ENCODE measurements around the gene SLC26A2. TPM values are rescaled to one million over a fixed set of nuclear protein-coding genes. Genes with fewer than 3 reads are reported as not detected.

SLC26A2 gene
- total RNA-seq, 1 experiment from 2014 or later, result 26.3 TPM

DNA sequence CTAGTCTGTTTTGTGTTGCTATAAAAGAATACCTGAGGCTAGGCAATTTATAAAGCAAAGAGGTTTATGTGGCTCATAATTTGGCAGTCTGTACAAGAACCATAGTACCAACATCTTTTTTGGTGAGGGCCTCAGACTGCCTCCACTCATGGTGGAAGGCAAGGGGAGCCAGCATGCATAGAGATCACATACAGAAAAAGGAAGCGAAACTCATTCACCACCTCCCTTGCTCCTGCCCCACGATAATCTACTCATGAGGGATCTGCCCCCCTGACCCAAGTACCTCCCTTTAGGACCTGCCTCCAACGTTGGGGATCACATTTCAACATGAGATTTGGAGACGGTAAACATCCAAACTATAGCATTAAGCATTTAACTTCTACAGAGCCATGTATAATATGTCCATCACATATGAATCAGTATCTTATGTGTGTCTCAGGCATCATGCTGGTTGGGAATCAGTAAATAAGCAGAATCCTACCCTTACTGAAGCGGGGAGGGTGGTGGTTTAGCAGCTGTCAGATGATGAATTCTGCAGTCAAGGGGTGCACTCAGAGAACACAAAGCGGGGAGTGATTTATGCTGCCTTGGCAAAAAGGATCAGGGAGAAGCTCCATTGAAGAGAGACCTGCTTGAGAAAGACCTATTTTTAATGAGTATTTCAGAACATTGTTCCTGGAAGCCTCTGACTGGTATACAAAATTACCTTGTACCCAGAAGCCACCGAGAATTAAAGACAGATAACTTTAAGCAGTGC lies 74.8 kb downstream of the SLC26A2 start:
- DNase-seq (ENCODE audit: low spot score), result no peak

DNA sequence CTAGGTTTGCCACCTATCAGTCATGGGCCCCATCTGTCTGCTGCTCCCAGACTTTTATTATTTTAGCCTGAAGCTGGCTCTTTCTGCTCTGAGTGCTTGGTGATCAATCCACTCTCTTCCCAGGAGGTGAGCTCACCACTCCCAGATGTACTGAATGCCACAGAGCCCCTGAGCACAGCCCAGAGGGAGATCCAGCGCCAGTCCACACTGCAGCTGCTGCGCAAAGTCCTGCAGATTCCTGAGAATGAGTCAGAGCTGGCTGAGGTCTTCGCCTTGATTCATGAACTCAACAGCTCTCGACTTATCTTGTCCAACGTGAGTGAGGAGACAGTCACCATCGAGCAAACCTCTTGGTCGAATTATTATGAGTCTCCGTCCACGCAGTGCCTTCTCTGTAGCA lies 76.0 kb downstream of the SLC26A2 start:
- DNase-seq (ENCODE audit: low spot score), result peak; percentile 99

Other genes with a start within 250 kb of the SLC26A2 start
- 1.1 and 1.5 TPM in 2 replicates for gene PPARGC1B, start 230.4 kb upstream of the SLC26A2 start, total RNA-seq (2014; rRNA removed; shearing (Covaris generic))
- gene PDE6A, start 16.0 kb upstream of the SLC26A2 start, total RNA-seq (2014; rRNA removed; shearing (Covaris generic)), result 0.10 and 0.41 TPM in 2 replicates
- 8.1 and 14.3 TPM in 2 replicates for gene TIGD6, start 39.9 kb downstream of the SLC26A2 start, total RNA-seq (2014; rRNA removed; shearing (Covaris generic))
- gene HMGXB3, start 40.0 kb downstream of the SLC26A2 start, total RNA-seq (2014; rRNA removed; shearing (Covaris generic)), result 36.8 and 37.1 TPM in 2 replicates
- gene CSF1R, start 125.8 kb downstream of the SLC26A2 start, total RNA-seq (2014; rRNA removed; shearing (Covaris generic)), result 0.84 and 0.96 TPM in 2 replicates
- 33.5 and 55.9 TPM in 2 replicates for gene PDGFRB, start 195.1 kb downstream of the SLC26A2 start, total RNA-seq (2014; rRNA removed; shearing (Covaris generic))
- not detected in 2 replicates for gene CDX1, start 206.0 kb downstream of the SLC26A2 start, total RNA-seq (2014; rRNA removed; shearing (Covaris generic))
- gene SLC6A7, start 229.3 kb downstream of the SLC26A2 start, total RNA-seq (2014; rRNA removed; shearing (Covaris generic)), result not detected in 2 replicates